Uterus (tissue), 2 donors: Measurements from ENCODE around the gene SLC38A2.

Source experiments
- POLR2A ChIP-seq, 2 donors: fragments of 450-650 bp; IDR thresholded peaks; one replicate each; pipeline ENCODE4 v1.6.1; 2016; ENCODE audit warnings: antibody characterized with exemption in 2 of 2, mild to moderate bottlenecking in 1 of 2, moderate library complexity in 1 of 2
- TF ChIP-seq, protein P1 (sequence below), 4 experiments: fragments of 200-600 bp in 2 of 4; fragments of 450-650 bp in 2 of 4; sonication (generic) in 2 of 4; IDR thresholded peaks; one replicate each; pipeline ENCODE4 v1.5.1; 2016 to 2019; ENCODE audit warnings: antibody characterized with exemption in 4 of 4, mild to moderate bottlenecking in 2 of 4, moderate library complexity in 1 of 4

- TF ChIP-seq, protein P1, sequence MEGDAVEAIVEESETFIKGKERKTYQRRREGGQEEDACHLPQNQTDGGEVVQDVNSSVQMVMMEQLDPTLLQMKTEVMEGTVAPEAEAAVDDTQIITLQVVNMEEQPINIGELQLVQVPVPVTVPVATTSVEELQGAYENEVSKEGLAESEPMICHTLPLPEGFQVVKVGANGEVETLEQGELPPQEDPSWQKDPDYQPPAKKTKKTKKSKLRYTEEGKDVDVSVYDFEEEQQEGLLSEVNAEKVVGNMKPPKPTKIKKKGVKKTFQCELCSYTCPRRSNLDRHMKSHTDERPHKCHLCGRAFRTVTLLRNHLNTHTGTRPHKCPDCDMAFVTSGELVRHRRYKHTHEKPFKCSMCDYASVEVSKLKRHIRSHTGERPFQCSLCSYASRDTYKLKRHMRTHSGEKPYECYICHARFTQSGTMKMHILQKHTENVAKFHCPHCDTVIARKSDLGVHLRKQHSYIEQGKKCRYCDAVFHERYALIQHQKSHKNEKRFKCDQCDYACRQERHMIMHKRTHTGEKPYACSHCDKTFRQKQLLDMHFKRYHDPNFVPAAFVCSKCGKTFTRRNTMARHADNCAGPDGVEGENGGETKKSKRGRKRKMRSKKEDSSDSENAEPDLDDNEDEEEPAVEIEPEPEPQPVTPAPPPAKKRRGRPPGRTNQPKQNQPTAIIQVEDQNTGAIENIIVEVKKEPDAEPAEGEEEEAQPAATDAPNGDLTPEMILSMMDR (IDR thresholded peaks at IDR 0.05): no peak
- TF ChIP-seq POLR2A (IDR thresholded peaks at IDR 0.05): no peak
These were observed 21.4 kb downstream of the SLC38A2 start for GRCh38 chr12:46351138-46351537.
